NCI-H2029 treated with DMSO at 0.1 percent for 48 hours (cell line): ENCODE data around the gene DDX39A.
"Not testable (repeated sequence)": the region's sequence is repeated elsewhere in the genome, so short reads cannot be mapped to it uniquely, and the experiment has no call there.

Source experiments
- DNase-seq: peaks from one replicate; lab custom pipeline; 2025; lab: John Stamatoyannopoulos, UW

The DDX39A gene

DNA sequence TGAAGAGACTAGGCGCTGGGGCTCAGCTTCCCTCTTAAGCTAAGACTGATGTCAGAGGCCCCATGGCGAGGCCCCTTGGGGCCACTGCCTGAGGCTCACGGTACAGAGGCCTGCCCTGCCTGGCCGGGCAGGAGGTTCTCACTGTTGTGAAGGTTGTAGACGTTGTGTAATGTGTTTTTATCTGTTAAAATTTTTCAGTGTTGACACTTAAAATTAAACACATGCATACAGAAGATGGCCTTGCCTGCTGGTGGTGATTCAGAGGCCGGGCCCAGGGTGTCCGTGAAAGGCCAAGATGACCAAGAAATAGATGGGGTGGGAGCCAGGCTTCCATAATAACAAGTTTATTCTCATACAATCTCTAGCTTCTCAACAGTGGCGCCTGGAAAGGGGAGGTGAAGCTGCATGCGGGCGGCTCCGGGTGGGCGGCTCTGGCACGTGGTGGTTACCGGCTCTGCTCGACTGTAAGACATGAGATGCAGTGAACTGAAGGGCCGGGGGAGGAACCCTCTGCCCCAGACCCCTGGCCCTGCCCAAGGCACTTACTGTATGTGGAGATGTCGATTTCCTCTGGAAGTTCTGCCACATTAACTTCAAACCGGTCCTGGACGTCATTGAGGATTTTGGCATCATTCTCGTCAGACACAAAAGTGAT is 10.5 kb downstream of the DDX39A start:
- DNase-seq: no peak

DNA sequence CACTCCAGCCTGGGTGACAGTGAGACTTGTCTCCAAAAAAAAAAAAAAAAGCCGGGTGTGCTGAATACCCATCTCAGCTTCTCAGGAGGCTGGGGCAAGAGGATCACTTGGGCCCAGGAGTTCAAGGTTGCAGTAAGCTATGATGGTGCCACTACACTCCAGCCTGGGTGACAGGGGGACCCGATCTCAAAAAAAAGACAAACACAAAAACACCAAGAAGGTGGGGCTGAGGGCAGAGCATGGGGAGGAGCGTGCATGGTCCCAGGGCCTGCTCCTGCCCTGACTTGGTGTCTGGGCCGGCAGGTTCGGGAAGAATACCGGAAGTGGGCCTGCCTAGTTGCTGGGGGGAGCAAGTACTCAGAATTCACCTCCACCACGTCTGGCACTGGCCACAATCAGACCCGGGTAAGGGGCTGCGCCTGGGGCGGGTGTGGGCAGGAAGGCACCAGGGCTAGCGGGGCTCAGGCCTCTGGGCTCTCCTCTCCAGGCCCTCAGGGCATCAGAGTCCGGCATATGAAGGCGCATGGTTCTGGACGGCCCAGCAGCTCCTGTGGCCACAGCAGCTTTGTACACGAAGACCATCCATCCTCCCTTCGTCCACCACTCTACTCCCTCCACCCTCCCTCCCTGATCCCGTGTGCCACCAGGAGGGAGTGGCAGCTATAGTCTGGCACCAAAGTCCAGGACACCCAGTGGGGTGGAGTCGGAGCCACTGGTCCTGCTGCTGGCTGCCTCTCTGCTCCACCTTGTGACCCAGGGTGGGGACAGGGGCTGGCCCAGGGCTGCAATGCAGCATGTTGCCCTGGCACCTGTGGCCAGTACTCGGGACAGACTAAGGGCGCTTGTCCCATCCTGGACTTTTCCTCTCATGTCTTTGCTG is 11.3 kb downstream of the DDX39A start:
- DNase-seq: no peak

- DNase-seq: no peak
Observed at GRCh38 chr19:14406645-14407401, 12.3 kb downstream of the DDX39A start.

DNA sequence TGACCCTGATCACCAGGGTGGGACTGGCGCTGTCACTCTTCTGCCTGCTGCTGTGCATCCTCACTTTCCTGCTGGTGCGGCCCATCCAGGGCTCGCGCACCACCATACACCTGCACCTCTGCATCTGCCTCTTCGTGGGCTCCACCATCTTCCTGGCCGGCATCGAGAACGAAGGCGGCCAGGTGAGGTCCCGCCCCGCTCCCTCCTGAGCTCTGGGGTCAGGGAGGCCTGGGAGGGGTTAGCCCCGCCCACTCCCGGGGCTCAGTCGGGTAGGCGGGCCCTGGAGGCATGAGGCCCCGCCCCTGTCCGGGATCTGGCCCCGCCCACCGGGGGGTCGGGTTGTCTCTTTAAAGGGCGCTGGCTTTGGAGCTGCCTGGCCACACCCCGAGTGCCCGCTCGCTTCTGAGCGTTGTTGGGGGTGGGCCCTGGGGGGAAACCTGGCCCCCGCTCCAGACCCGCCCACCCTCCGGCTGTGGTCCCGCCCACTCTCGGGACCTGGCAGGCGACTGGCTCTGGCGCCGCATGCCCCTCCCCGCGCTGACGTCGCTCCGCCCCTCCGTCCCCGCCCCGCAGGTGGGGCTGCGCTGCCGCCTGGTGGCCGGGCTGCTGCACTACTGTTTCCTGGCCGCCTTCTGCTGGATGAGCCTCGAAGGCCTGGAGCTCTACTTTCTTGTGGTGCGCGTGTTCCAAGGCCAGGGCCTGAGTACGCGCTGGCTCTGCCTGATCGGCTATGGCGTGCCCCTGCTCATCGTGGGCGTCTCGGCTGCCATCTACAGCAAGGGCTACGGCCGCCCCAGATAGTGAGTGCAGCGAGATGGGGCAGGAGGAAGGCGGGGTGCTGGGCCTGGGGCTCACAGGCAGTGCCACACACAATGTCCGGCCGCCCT is 13.1 kb downstream of the DDX39A start:
- peak; percentile 85 for DNase-seq

DNA sequence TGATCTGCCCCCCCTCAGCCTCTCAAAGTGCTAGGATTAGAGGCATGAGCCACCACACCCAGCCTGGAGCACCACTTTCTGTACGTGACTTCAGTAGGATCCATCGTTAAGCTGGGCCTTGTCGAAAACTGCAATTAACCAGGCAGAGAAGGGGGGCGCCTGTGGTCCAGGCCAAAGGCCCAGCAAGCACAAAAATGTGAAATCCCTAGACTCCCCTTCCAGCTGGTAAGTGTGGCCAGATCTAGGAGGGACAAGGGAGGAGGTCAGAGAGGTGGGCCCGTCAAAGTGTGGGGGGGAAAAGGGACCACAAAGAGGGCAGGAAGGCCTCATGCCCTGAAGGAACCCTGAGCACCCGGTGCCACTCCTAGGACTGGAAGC is 13.8 kb downstream of the DDX39A start:
- no peak for DNase-seq

GRCh38 chr19:14404312-14404711 is 14.8 kb downstream of the DDX39A start:
- DNase-seq: peak; percentile 94

- DNase-seq: not testable (repeated sequence)
Observed at GRCh38 chr19:14403145-14403930, 15.8 kb downstream of the DDX39A start.

DNA sequence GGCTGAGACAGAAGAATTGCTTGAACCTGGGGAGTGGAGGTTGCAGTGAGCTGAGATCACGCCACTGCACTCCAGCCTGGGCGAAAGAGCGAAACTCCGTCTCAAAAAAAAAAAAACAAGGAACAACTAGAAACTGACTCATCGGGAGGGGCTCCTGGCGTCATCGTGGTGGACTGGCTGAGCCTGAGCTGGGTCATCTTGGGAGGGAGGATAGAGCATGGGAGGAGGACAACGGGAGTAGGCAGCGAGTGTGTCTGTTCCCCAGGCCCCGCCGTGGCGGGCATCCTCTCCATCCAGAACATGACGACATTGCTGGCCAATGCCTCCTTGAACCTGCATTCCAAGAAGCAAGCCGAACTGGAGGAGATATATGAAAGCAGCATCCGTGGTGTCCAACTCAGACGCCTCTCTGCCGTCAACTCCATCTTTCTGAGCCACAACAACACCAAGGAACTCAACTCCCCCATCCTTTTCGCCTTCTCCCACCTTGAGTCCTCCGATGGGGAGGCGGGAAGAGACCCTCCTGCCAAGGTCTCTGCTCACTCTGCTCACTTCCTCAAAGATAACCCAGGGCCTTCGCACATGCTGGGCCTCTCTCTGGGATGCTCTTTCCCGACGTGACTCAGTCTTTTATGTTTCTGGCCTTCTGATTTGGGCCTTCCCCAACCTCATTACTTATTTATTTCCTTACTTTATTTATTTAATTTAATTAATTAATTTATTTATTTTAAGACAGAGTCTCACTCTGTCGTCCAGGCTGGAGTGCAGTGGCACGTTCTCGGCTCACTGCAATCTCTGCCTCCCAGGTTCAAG is 16.6 kb downstream of the DDX39A start:
- no peak for DNase-seq

- no peak for DNase-seq
Observed at GRCh38 chr19:14401468-14402195, 17.5 kb downstream of the DDX39A start.

DNA sequence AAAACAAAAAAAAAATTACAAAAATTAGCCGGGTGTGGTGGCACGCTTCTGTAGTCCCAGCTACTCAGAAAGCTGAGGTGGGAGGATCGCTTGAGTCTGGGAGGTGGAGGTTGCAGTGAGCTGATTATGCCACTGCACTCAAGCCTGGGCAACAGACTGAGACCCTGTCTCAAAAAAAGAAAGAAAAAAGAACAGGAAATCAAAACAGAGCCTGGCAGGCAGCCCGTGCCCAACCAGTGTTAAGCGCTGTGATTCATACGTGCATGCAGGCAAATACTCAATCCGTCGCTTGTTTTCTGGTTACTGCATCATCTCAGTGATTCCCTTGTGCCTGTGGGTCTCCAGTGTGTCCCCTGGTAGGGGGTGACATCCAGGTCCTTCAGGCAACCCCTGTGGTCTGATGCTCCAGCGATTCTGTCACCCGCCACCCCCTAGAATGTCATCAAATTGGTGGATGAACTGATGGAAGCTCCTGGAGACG is 18.1 kb downstream of the DDX39A start:
- peak; percentile 28 for DNase-seq

DNA sequence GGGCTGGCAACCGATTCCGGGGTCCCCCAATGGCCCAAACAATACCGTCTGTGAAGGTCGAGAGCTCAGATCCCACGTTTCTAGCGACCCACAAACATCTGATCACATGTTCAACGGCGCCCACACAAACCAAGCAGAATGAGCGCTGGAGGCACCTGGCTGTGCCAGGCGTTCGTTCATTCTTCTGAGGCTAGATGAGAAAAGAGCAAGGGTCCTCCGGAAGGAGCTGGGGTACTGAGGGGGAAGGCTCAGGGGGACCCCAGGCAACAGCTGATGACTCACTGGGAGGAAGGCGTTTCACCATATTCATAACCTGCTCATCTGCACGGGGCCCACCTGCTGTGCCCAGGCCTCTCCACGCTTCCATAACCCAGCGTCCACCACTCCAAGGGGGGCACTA is 22.0 kb downstream of the DDX39A start:
- not testable (repeated sequence) for DNase-seq

- DNase-seq: not testable (repeated sequence)
Observed at GRCh38 chr19:14396730-14397129, 22.4 kb downstream of the DDX39A start.

DNA sequence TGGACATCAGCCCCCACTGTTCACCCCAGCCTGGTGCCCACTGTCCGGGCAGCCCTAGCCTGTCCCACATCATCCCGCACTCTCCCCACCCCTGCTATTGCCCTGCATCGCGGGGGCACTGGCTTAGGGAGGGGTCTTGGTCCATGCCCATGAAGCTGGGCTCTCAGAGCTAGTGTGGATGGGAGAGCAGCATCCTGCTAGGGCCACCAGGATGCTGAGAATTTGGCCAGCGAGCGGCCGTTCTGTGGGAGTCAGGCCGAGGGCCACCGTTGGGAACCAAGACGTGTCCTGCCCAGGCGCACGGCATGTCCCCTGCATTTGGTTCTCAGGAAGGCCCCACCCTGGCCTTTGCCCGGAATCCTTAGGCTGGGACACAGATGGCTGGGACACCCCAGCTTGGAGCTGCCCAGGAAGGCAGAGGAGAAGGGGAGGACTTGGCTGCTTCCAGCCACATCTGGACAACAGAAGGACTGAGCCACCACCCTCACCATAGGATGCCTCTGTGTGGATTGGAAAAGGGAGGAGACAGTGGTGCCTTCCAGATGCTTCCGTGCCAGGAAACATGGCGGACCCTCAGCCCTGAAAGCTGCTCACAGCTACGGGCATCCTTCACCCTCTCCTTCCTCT is 23.3 kb downstream of the DDX39A start:
- no peak for DNase-seq

DNA sequence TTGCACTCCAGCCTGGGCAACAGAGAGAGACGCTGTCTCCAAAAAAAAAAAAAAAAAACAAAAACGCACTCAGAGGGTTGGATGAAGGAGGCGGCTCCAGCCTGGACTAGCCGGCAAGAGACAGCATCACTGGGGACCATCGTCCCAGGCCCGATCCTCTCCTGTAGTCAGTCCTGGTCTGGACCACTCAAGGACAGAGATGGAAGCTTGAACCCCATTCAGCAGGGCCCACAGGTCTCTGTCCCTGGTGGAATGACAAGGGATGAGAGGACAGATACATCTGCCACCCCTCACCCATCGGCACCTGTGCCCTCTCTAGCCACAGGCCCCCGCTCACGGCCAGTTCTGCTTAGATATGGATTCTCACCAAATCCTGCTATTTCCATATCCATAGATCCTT is 23.9 kb downstream of the DDX39A start:
- no peak for DNase-seq

GRCh38 chr19:14394167-14394566 is 25.0 kb downstream of the DDX39A start:
- no peak for DNase-seq

DNA sequence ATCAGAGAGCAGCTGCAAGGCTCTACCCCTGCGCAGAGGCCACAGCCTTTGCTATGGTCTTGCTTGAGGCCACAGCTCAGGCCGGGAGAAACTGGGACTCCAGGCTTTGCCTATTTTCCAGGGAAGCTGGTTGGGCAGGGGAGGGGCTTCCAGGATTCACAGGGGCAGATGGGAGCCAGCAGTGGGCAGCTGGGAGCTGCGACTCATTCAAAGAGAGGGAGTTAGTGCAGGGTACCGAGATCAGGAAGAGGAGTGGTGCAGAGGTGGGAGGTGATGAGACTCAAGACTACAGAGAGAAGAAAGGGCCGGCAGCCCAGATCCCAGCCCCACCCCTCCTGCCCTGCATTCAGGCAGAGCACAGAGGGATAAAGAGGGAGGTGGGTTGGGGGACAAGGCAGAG is 25.8 kb downstream of the DDX39A start:
- no peak for DNase-seq

GRCh38 chr19:14391156-14391821 is 27.9 kb downstream of the DDX39A start:
- DNase-seq: no peak

- DNase-seq: no peak
Observed at GRCh38 chr19:14390548-14390947, 28.6 kb downstream of the DDX39A start.
